A549 treated with Mapracorat at 1 μM for 4 hours (cell line): ENCODE data around the gene CAMKK2. TPM values are rescaled to one million over a fixed set of nuclear protein-coding genes. Genes with fewer than 3 reads are reported as not detected.

ENCODE experiments used
- total RNA-seq: library from RNA; stranded (reverse); fragments of 200-300 nt; extraction: Qiagen RNA extraction; gene quantifications from 5 replicates; pipeline ENCODE4 v1.2.3, GENCODE V29; 2022

The CAMKK2 gene
- total RNA-seq = 21.3 to 28.6 TPM (median 25.8 TPM) in 5 replicates

GRCh38 chr12:121296618-121297434 lies at the start of gene CAMKK2:
TSS of gene CAMKK2 (minus strand) at chr12:121296709. CDS start at chr12:121274526, 22,183 bp downstream.

GRCh38 chr12:121209624-121210572 lies 86.6 kb downstream of the CAMKK2 start, which contains the start of gene P2RX4:
TSS of gene P2RX4 (plus strand) at chr12:121210129. CDS start at chr12:121210165, 36 bp downstream.

Other genes starting within 250 kb of the CAMKK2 start
- gene P2RX7, start 163.8 kb downstream of the CAMKK2 start, total RNA-seq = not detected in 5 replicates
- 15.9 to 18.9 TPM (median 18.2 TPM) in 5 replicates for gene P2RX4, start 86.6 kb downstream of the CAMKK2 start, total RNA-seq
- gene ANAPC5, start 55.7 kb upstream of the CAMKK2 start, total RNA-seq = 86.4 to 94.3 TPM (median 87.6 TPM) in 5 replicates
- gene RNF34, start 103.4 kb upstream of the CAMKK2 start, total RNA-seq = 37.0 to 40.4 TPM (median 39.1 TPM) in 5 replicates